GM18508 (cell line): ENCODE data around the gene KDM5C.

Experiments
- ATAC-seq: cut with Tn5 transposase; IDR thresholded peaks from one replicate; pipeline ENCODE4 v1.9.1; 2021; ENCODE audit warnings: moderate number of reproducible peaks; ENCODE audit not compliant: insufficient read depth, unreplicated experiment

Gene KDM5C

GRCh38 chrX:53224860-53225797 is at the start of gene KDM5C:
Gene KDM5C, minus strand, starts transcription at chrX:53225207. Its CDS starts 318 bp downstream, at chrX:53224889.
- peak; percentile 49 for ATAC-seq

GRCh38 chrX:53272808-53273337 is 47.9 kb upstream of the KDM5C start:
- no peak for ATAC-seq

- no peak for ATAC-seq
Observed at GRCh38 chrX:53269536-53270107, 44.6 kb upstream of the KDM5C start.

GRCh38 chrX:53268173-53268572 is 43.2 kb upstream of the KDM5C start:
- ATAC-seq = no peak

- no peak for ATAC-seq
Observed at GRCh38 chrX:53266914-53267313, 41.9 kb upstream of the KDM5C start.

GRCh38 chrX:53265771-53266574 is 41.0 kb upstream of the KDM5C start:
- no peak for ATAC-seq

- no peak for ATAC-seq
Observed at GRCh38 chrX:53263597-53264094, 38.6 kb upstream of the KDM5C start.

GRCh38 chrX:53262918-53263394 is 37.9 kb upstream of the KDM5C start:
- ATAC-seq = no peak

- no peak for ATAC-seq
Observed at GRCh38 chrX:53262189-53262917, 37.3 kb upstream of the KDM5C start.

GRCh38 chrX:53261355-53261972 is 36.5 kb upstream of the KDM5C start:
- ATAC-seq = no peak

GRCh38 chrX:53260836-53261235 is 35.8 kb upstream of the KDM5C start:
- ATAC-seq = no peak

GRCh38 chrX:53257670-53258423 is 32.8 kb upstream of the KDM5C start:
- no peak for ATAC-seq

GRCh38 chrX:53257166-53257565 is 32.2 kb upstream of the KDM5C start:
- no peak for ATAC-seq

- no peak for ATAC-seq
Observed at GRCh38 chrX:53256446-53257041, 31.5 kb upstream of the KDM5C start.

- no peak for ATAC-seq
Observed at GRCh38 chrX:53255738-53256191, 30.8 kb upstream of the KDM5C start.

- no peak for ATAC-seq
Observed at GRCh38 chrX:53254570-53255461, 29.8 kb upstream of the KDM5C start.
